Motor neuron (in vitro differentiated cells): ENCODE measurements around the gene SCYL2. TPM values are rescaled to one million over a fixed set of nuclear protein-coding genes. Genes with fewer than 3 reads are reported as not detected.

Experiments used
- total RNA-seq, 8 experiments: library from RNA; unstranded; fragments of 300-600 nt; gene quantifications; 2 replicates each; pipeline versions ENCODE4 v1.2.3 to v1.2.4, GENCODE V29; 2022

SCYL2 gene
- total RNA-seq, 8 experiments from 2014 or later, result 29.2 to 69.2 (median 43.2) TPM

Other genes starting within 250 kb of the SCYL2 start
- gene BLTP3B, start 124.3 kb upstream of the SCYL2 start, total RNA-seq, result 10 to 100 TPM; 19.4 to 39.5 (median 20.9) TPM
- 10 to 100 TPM; 31.3 to 47.9 (median 36.4) TPM for gene ACTR6, start 66.4 kb upstream of the SCYL2 start, total RNA-seq
- gene DEPDC4, start 98 bp upstream of the SCYL2 start, total RNA-seq, result 1 to 10 TPM in 6 of 8 experiments, under 1 TPM in 1, not detected in 1; 0.64 to 4.6 (median 3.2) TPM
- gene SLC17A8, start 89.9 kb downstream of the SCYL2 start, total RNA-seq, result 1 to 10 TPM in 2 of 8 experiments, under 1 TPM in 6; 0.18 to 7.7 (median 0.61) TPM
- gene NR1H4, start 206.7 kb downstream of the SCYL2 start, total RNA-seq, result 1 to 10 TPM in 1 of 8 experiments, under 1 TPM in 2, not detected in 5; 0.05 to 6.1 (median 1.00) TPM